Immature natural killer cell (primary cell): ENCODE measurements around the gene HNRNPA0. TPM values are rescaled to one million over a fixed set of nuclear protein-coding genes. Genes with fewer than 3 reads are reported as not detected.

Source experiments
- DNase-seq, 3 donors: peaks; one replicate each; pipeline ENCODE4 v3.0.0; 2022; ENCODE audit warnings: mixed read lengths in 1 of 3
- H3K27ac Mint-ChIP-seq, 6 donors: one replicate each; pipeline ENCODE4 v1.8.0; 2020; ENCODE audit warnings: mixed read lengths in 6 of 6, mild to moderate bottlenecking in 5 of 6, inconsistent platforms in 4 of 6, moderate library complexity in 3 of 6
- H3K27me3 Mint-ChIP-seq, 3 donors: one replicate each; pipeline ENCODE4 v1.8.0; 2020 to 2021; ENCODE audit warnings: low read depth in 3 of 3, mild to moderate bottlenecking in 3 of 3, mixed read lengths in 3 of 3, moderate library complexity in 3 of 3, inconsistent platforms in 1 of 3
- H3K36me3 Mint-ChIP-seq, 3 donors: one replicate each; pipeline ENCODE4 v1.8.0; 2020; ENCODE audit warnings: mixed read lengths in 3 of 3, inconsistent platforms in 2 of 3, mild to moderate bottlenecking in 2 of 3
- H3K4me1 Mint-ChIP-seq, 2 donors: one replicate each; pipeline ENCODE4 v1.8.0; 2020; ENCODE audit warnings: inconsistent platforms in 2 of 2, mild to moderate bottlenecking in 2 of 2, mixed read lengths in 2 of 2, moderate library complexity in 1 of 2
- H3K4me3 Mint-ChIP-seq, 5 donors: one replicate each; pipeline ENCODE4 v1.8.0; 2020; ENCODE audit warnings: mild to moderate bottlenecking in 5 of 5, mixed read lengths in 5 of 5, inconsistent platforms in 3 of 5, moderate library complexity in 3 of 5
- H3K9me3 Mint-ChIP-seq, 6 donors: one replicate each; pipeline ENCODE4 v1.8.0; 2020; ENCODE audit warnings: mild to moderate bottlenecking in 6 of 6, mixed read lengths in 6 of 6, inconsistent platforms in 4 of 6, moderate library complexity in 3 of 6
- polyA plus RNA-seq, 3 donors: library from polyadenylated mRNA; unstranded; fragments of 300-500 nt; fragmentation: Illumina TruSeq; gene quantifications; one replicate each; pipeline ENCODE4 v1.2.3, GENCODE V29; 2021

The HNRNPA0 gene
- polyA plus RNA-seq, 3 donors from 2014 or later = 7.1 to 27.1 (median 15.0) TPM

DNA sequence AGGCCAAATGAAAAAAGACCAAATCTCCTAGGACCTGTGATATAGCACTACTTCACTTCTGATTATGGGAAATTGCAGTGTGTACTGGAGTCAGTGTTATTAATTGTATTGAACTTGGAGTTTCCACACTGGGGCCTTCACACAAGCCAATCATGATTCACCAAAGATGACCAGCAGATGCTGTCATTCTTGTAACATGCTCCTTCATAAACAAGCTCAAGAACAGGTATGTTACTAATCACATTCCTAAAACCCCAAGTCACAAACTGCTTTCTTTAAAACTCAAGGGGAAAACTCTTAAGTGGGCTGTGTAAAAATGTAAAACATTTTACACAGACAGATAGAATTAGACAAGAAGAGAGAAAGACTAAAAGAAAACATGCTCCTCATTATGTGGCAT is 23.8 kb downstream of the HNRNPA0 start:
- peaks cover 0 to 6% (median 5%) of the 10 kb centered on the region in 3 donors for H3K36me3 Mint-ChIP-seq
- H3K4me3 Mint-ChIP-seq = no peak overlapping the region
- no peaks in the 10 kb centered on the region for H3K9me3 Mint-ChIP-seq
- no peak for DNase-seq
- peaks cover 0 to 4% of the 10 kb centered on the region in 2 donors for H3K4me1 Mint-ChIP-seq
- H3K27me3 Mint-ChIP-seq = no peaks in the 10 kb centered on the region
- no peak overlapping the region for H3K27ac Mint-ChIP-seq

DNA sequence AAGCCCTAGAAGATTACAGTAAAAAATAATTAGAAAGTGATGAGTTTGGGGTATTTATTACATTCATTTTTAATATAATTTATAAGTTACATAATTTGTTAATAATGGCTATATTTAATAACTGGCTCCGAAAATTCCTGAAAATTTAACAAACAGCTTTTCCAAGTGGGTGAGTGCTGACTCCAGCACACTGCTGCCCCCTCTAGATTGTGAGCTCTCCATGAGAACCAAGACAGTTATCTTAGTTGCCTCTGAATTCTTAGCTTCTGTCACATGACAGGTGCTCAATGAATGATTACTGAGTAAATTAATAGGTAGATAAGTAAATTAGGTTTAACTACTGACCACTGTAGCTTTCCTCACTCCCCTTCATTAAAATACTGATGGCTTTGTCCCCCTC is 26.1 kb downstream of the HNRNPA0 start:
- no peak overlapping the region for H3K4me3 Mint-ChIP-seq
- no peaks in the 10 kb centered on the region for H3K4me1 Mint-ChIP-seq
- H3K9me3 Mint-ChIP-seq = no peaks in the 10 kb centered on the region
- no peak for DNase-seq
- no peak overlapping the region for H3K27ac Mint-ChIP-seq
- H3K27me3 Mint-ChIP-seq = no peaks in the 10 kb centered on the region
- H3K36me3 Mint-ChIP-seq = peaks cover 0 to 6% (median 5%) of the 10 kb centered on the region in 3 donors

DNA sequence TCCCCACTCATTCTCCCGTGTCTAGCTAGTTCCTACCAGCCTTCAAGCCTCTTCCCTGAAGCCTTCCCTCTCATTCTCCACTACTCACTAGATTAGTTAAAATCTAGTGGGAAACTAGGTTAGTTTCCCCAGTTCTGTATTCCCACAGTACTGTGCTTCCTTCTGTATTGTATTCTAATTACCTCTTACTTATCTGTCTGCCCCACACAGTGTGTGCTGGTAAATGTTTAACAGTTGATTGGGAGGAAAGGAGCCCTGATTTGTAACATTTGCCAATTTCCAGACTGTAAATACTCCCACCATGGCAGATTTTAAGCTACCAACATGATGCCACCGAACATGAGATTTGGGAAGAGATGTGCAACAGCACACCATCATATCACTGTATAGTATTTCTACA is 26.5 kb downstream of the HNRNPA0 start:
- Mint-ChIP-seq H3K27me3 (no peaks in the 10 kb centered on the region), H3K27ac (no peak overlapping the region), H3K9me3 (no peaks in the 10 kb centered on the region), H3K36me3 (peaks cover 0 to 6% (median 5%) of the 10 kb centered on the region in 3 donors), H3K4me3 (no peak overlapping the region), H3K4me1 (no peaks in the 10 kb centered on the region)
- DNase-seq = no peak

DNA sequence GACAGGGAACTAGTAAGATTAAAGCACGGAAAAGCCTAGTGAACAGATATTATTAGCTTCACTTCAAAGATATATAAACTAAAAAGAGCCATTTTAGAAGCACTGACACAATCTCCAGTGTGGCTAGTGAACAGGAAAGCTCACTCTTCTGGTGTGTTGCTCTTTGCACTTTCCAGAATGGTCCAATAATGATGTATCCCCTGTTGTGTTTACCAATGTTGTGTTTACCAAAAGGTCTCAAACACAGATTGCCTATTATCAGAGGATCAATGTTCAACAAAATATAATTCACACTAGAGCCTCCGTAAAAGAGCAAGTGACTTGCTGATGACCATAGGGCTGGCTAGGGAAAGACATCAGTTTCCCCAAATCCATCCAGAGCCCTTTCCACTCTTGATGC is 29.9 kb downstream of the HNRNPA0 start:
- no peaks in the 10 kb centered on the region for H3K27me3 Mint-ChIP-seq
- H3K4me3 Mint-ChIP-seq = no peak overlapping the region

DNA sequence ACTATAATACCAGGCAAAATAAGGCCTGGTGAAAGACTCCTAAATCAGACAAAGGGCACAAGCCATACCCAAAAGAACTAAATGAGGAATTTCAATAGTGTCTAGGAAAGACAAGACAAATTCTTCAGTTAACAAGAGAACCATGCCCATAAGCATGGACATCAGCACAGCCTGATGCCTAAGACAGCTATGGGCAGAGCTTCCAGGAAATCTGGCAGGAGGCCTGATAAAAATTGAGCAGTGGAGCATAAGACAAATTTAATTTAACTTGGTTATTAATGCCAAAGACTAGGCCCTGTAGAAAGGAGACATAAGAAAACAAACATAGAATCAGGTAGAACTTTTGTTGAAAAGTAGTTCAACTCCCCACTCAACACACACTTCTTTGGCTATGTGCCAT is 35.6 kb downstream of the HNRNPA0 start:
- Mint-ChIP-seq H3K9me3 (peaks cover 0 to 3% (median 0%) of the 10 kb centered on the region in 6 donors), H3K27me3 (no peaks in the 10 kb centered on the region), H3K4me3 (no peak overlapping the region), H3K4me1 (no peaks in the 10 kb centered on the region), H3K27ac (peak overlapping the region in 1 of 6 donors; percentile 50), H3K36me3 (peaks cover 5 to 18% (median 16%) of the 10 kb centered on the region in 3 donors)
- no peak for DNase-seq

More for the DNA sequence above, 29.9 kb downstream of the HNRNPA0 start:
- no peak for DNase-seq
- Mint-ChIP-seq H3K27ac (no peak overlapping the region), H3K4me1 (no peaks in the 10 kb centered on the region), H3K36me3 (peaks cover 0 to 2% (median 2%) of the 10 kb centered on the region in 3 donors), H3K9me3 (no peaks in the 10 kb centered on the region)

DNA sequence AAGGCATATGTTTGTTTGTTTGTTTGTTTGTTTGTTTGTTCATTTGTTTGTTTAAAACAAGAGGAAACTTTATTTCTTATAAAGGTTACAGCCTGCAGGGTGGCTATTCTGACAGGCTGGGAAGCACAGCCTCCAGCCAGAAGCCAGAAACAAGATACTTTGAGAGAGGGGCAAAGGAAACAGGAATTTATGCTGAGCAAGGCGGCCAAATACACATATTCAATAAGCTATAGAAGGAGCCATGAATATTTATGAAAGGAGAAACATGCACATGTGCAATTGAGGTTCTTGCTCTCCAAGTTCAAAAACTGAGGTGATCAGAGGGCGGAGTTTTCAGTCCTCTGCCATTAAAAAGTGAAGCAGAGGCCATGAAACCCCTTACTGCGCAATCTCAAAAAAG is 37.8 kb downstream of the HNRNPA0 start:
- Mint-ChIP-seq H3K4me1 (no peaks in the 10 kb centered on the region), H3K36me3 (peaks cover 13 to 26% (median 24%) of the 10 kb centered on the region in 3 donors)
- DNase-seq = no peak

DNA sequence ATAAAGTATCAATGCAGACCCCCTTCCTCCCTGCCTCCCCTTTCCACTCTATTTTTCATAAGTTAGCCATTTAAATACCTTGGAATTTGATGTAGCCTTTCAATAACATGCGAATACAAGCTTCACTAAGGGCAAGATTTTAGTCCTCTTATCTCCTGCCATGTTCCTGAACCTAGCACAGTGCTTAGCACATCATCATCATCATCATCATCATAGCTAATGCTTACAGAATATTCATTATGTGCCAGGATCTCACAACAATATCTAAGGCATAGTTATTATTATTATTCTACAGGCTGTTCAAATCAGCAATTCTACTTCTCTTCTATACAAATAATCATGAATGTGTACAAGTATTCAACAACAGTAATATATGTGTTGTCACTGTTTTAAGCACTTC is 38.7 kb downstream of the HNRNPA0 start:
- H3K27me3 Mint-ChIP-seq = peaks cover 0 to 4% (median 0%) of the 10 kb centered on the region in 3 donors
- H3K36me3 Mint-ChIP-seq = peaks cover 21 to 26% (median 24%) of the 10 kb centered on the region in 3 donors
- no peaks in the 10 kb centered on the region for H3K4me1 Mint-ChIP-seq
- peak overlapping the region in 1 of 6 donors; percentile 8 for H3K27ac Mint-ChIP-seq
- no peak overlapping the region for H3K4me3 Mint-ChIP-seq
- H3K9me3 Mint-ChIP-seq = peaks cover 0 to 7% (median 1%) of the 10 kb centered on the region in 6 donors
- DNase-seq = no peak

More for the DNA sequence above, 37.8 kb downstream of the HNRNPA0 start:
- no peak overlapping the region for H3K4me3 Mint-ChIP-seq
- H3K9me3 Mint-ChIP-seq = peaks cover 0 to 7% (median 1%) of the 10 kb centered on the region in 6 donors
- H3K27me3 Mint-ChIP-seq = peaks cover 0 to 2% (median 0%) of the 10 kb centered on the region in 3 donors
- H3K27ac Mint-ChIP-seq = no peak overlapping the region

DNA sequence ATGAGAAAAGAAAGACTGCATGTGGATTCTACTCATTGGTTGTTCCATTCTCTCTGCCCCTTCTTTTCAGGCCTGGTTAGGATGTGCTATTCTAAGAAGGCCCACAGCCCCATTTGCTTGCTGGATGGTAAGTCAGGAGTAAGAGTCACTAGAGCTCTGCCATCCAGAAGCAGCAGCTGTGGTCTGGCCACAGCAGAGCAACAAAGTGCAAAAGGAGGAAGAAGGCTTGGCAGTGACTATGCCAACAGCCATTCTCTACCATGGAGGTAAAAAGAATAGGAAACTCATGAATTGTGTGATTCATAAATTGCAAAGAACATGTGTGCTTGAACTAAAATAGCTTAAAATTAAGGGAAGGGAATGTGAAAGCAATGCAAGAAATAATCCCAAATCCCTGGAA is 39.2 kb downstream of the HNRNPA0 start:
- no peaks in the 10 kb centered on the region for H3K4me1 Mint-ChIP-seq

DNA sequence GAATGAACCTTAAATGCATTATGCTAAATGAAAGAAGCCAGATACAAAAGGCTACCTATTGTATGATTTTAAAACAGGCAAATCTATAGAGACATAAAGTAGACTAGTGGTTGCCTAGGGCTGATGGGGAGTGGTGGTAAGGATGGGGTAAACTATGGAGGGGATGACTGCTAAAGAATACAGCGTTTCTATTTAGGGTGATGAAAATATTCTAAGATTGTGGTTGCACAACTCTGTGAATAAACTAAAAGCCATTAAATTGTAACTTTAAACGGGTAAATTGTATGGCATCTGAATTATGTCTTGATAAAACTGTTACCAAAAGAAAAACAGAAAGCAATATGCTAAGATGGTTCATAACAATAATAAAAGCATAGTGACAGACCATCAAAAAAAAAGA is 39.7 kb downstream of the HNRNPA0 start:
- no peak overlapping the region for H3K27ac Mint-ChIP-seq

More for the DNA sequence above, 39.2 kb downstream of the HNRNPA0 start:
- Mint-ChIP-seq H3K4me3 (no peak overlapping the region), H3K27me3 (peaks cover 0 to 4% (median 0%) of the 10 kb centered on the region in 3 donors), H3K27ac (no peak overlapping the region), H3K9me3 (peaks cover 0 to 7% (median 1%) of the 10 kb centered on the region in 6 donors), H3K36me3 (peaks cover 21 to 26% (median 24%) of the 10 kb centered on the region in 3 donors)
- no peak for DNase-seq

DNA sequence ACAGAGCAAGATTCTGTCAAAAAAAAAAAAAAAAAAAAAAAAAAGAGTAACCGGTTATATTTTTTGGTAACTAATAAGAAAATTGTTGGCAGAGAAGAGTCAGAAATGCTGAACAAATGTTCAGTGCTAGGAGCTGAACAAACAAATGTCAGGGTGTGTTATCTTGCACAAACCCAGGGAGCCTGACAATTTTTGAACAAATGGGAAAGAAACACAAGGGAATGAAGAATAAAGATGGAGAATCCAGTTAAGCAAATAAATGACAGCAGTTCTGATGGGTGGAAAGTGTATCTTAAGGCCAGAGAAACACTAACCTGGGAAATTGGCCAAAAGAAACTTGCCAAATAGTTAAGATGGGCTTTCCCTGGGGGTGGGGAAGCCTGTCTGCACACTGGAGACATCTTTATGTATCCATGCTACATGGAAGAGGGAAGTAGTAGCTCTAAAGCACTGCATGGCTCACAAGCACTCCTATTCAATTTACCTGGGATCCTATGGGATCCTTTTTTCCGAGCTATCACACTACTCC is 42.0 kb downstream of the HNRNPA0 start:
- Mint-ChIP-seq H3K27me3 (peaks cover 0 to 6% (median 0%) of the 10 kb centered on the region in 3 donors), H3K36me3 (peaks cover 22 to 30% (median 25%) of the 10 kb centered on the region in 3 donors), H3K4me3 (no peak overlapping the region), H3K27ac (no peak overlapping the region), H3K9me3 (peaks cover 0 to 7% (median 1%) of the 10 kb centered on the region in 6 donors), H3K4me1 (no peaks in the 10 kb centered on the region)
- DNase-seq = no peak

More for the DNA sequence above, 39.7 kb downstream of the HNRNPA0 start:
- Mint-ChIP-seq H3K4me1 (no peaks in the 10 kb centered on the region), H3K4me3 (no peak overlapping the region), H3K27me3 (peaks cover 0 to 4% (median 0%) of the 10 kb centered on the region in 3 donors), H3K9me3 (peaks cover 0 to 7% (median 1%) of the 10 kb centered on the region in 6 donors), H3K36me3 (peaks cover 21 to 26% (median 24%) of the 10 kb centered on the region in 3 donors)
- no peak for DNase-seq

DNA sequence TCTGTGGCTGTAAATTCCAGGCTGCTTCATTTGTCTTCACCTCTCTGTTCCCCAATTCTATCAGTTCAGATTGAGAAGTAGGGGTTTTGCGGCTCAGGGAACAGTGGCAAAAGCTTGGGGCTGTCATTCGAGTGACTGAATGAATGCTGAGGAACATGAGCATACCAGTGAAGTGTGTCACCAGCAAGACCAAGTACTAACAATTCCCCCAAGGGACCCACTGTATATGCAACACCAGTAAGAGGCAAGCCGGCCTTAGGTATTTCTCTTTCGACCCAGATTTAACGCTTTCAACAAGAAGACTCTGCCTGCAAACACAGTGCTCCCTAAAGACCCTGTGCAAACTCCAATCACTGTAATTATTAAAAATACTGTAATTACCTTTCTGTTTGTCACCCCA is 44.1 kb downstream of the HNRNPA0 start:
- H3K36me3 Mint-ChIP-seq = peaks cover 27 to 42% (median 35%) of the 10 kb centered on the region in 3 donors
- H3K4me3 Mint-ChIP-seq = no peak overlapping the region
- no peak for DNase-seq
- H3K27me3 Mint-ChIP-seq = peaks cover 0 to 6% (median 0%) of the 10 kb centered on the region in 3 donors
- no peak overlapping the region for H3K27ac Mint-ChIP-seq
- peaks cover 0 to 7% (median 1%) of the 10 kb centered on the region in 6 donors for H3K9me3 Mint-ChIP-seq
- no peaks in the 10 kb centered on the region for H3K4me1 Mint-ChIP-seq

DNA sequence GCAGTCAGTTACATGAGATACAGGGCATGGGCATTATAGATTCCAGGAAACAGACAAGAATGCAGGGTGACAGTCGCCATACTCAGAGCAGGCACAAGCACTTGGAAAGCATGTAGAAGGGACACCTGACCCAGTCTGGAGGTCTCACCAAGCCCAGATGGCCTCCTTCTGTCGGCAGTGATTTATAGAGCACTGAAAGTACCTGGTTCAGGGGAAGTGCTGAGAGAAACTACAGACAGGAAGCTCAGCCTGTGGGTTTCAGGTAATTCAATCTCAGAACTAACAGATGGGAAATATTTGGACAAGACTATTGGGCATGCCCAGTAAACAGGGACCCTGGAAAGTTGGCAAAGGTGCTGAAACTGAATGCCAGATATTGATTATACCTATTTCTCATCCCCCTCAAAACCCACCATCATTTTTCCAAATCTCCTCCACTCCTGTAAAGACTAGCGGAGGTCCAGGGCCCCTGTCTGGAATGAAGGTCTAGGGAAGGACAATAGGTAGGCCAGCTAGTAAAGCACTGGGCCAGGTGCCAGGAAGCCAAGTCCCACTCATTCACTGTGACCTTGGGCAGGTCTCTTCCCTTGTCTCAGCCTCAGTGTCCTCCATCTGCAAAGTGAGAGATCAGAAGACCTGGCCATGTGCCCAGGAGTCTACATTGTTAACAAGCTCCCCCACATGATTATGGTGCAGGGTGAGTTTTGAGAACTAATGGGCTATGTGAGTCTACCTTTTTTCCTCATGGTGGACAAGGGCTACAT is 45.2 kb downstream of the HNRNPA0 start:
- H3K27me3 Mint-ChIP-seq = peaks cover 0 to 6% (median 0%) of the 10 kb centered on the region in 3 donors
- peaks cover 24 to 42% (median 33%) of the 10 kb centered on the region in 3 donors for H3K36me3 Mint-ChIP-seq
- DNase-seq = no peak
- H3K4me1 Mint-ChIP-seq = no peaks in the 10 kb centered on the region
- peaks cover 0 to 7% (median 0%) of the 10 kb centered on the region in 6 donors for H3K9me3 Mint-ChIP-seq
- H3K4me3 Mint-ChIP-seq = no peak overlapping the region
- H3K27ac Mint-ChIP-seq = no peak overlapping the region

DNA sequence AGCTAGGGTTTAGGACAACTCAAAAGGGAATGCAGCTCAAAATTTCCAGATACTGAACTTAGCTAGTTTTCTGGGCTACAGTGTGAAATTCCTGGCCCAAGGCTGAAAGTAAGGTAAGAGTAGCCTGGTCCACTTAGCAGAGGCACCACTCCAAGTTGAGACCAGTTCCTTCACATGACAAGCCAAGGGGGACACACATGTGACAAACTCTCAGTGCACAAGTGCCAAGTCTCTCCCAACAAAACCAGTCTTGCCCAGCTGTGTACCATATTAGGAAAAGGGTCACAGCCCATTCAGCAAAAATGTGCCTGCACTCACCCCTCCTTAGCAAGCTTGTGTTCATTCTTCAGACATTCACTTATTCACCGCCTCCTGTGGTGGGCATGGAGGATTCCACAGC is 46.1 kb downstream of the HNRNPA0 start:
- no peak for DNase-seq
- no peak overlapping the region for H3K4me3 Mint-ChIP-seq
- H3K4me1 Mint-ChIP-seq = no peaks in the 10 kb centered on the region
- peaks cover 20 to 36% (median 31%) of the 10 kb centered on the region in 3 donors for H3K36me3 Mint-ChIP-seq
- peaks cover 0 to 4% (median 0%) of the 10 kb centered on the region in 3 donors for H3K27me3 Mint-ChIP-seq
- peaks cover 0 to 3% (median 0%) of the 10 kb centered on the region in 6 donors for H3K9me3 Mint-ChIP-seq
- no peak overlapping the region for H3K27ac Mint-ChIP-seq

DNA sequence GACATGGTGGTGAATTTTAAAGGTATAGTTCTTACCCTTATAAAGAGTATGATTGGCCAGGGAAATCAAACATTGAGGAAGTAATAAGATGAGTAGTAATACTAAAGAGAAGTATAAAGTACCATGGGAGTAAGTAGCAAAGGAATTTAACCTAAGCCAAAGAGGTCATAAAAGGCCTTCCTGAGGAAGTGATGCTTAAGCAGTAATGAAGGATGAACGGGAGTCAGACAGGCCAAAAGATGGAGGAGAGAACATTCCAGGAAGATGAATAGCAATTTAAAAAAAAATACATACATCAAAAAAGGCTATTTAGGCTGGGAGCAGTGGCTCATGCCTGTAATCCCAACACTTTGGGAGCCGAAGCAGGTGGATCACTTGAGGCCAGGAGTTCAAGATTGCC is 47.3 kb downstream of the HNRNPA0 start:
- Mint-ChIP-seq H3K36me3 (peaks cover 18 to 39% (median 39%) of the 10 kb centered on the region in 3 donors), H3K27me3 (peaks cover 0 to 4% (median 0%) of the 10 kb centered on the region in 3 donors), H3K4me1 (no peaks in the 10 kb centered on the region), H3K27ac (no peak overlapping the region), H3K9me3 (no peaks in the 10 kb centered on the region), H3K4me3 (no peak overlapping the region)
- no peak for DNase-seq
